ENCODE data around the gene PFDN5. TPM values are rescaled to one million over a fixed set of nuclear protein-coding genes. Genes with fewer than 3 reads are reported as not detected.

PFDN5 gene
- total RNA-seq, 1 experiment from 2014 or later: 288 TPM

DNA sequence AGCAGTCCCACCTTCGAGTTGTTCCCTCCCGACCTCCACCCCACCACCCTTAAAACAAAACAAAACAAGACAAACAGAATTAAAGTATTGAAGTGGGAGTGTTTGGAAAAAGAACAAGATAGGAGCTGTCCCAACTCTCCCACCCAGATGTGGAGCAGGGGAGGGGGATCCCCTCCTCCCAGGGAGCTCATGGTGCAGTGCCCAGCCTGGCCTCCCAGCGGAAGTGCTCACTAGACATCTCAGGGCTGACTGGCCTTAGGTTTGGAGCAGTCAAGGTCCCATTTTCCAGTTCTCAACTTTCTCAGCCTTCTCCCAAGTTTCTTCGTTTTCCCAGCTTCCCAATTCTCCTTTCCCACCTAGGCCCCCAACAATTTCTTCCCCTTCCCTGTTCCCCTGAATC, 37.9 kb downstream of the PFDN5 start:
- BruUV-seq (replicated peaks): no TSS peak
- no peaks in the 10 kb centered on the region for H3K36me3 ChIP-seq (ENCODE audit: insufficient read depth, low read length, poor library complexity, severe bottlenecking)
- TF ChIP-seq EZH2 (IDR thresholded peaks at IDR 0.05; ENCODE audit: borderline replicate concordance, low read depth, low read length, poor library complexity, severe bottlenecking): no peak
- TF ChIP-seq, protein P1, sequence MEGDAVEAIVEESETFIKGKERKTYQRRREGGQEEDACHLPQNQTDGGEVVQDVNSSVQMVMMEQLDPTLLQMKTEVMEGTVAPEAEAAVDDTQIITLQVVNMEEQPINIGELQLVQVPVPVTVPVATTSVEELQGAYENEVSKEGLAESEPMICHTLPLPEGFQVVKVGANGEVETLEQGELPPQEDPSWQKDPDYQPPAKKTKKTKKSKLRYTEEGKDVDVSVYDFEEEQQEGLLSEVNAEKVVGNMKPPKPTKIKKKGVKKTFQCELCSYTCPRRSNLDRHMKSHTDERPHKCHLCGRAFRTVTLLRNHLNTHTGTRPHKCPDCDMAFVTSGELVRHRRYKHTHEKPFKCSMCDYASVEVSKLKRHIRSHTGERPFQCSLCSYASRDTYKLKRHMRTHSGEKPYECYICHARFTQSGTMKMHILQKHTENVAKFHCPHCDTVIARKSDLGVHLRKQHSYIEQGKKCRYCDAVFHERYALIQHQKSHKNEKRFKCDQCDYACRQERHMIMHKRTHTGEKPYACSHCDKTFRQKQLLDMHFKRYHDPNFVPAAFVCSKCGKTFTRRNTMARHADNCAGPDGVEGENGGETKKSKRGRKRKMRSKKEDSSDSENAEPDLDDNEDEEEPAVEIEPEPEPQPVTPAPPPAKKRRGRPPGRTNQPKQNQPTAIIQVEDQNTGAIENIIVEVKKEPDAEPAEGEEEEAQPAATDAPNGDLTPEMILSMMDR (conservative IDR thresholded peaks at IDR 0.05; ENCODE audit: low read depth, low read length): no peak
- ChIA-PET CTCF (no interaction called here), POLR2A (ENCODE audit: low non-redundant PET) (no interaction called here)
- no peak for DNase-seq (ENCODE audit: low spot score)
- intact Hi-C loops (cut with micrococcal nuclease; ENCODE audit: unreplicated experiment): no loop called here
- no peaks in the 10 kb centered on the region for H3K27me3 ChIP-seq (replicated peaks; ENCODE audit: insufficient read depth, low read depth, low read length, poor library complexity)
- H3K4me3 ChIP-seq (ENCODE audit: low read depth, low read length, poor library complexity, severe bottlenecking): no peak overlapping the region
- H3K9me3 ChIP-seq (ENCODE audit: low read depth, low read length, poor library complexity, severe bottlenecking): no peaks in the 10 kb centered on the region
- H3K4me1 ChIP-seq (ENCODE audit: insufficient read depth, low read length, poor library complexity, severe bottlenecking): no peaks in the 10 kb centered on the region
- H3K27ac ChIP-seq (ENCODE audit: low read depth, low read length, poor library complexity, severe bottlenecking): no peak overlapping the region

DNA sequence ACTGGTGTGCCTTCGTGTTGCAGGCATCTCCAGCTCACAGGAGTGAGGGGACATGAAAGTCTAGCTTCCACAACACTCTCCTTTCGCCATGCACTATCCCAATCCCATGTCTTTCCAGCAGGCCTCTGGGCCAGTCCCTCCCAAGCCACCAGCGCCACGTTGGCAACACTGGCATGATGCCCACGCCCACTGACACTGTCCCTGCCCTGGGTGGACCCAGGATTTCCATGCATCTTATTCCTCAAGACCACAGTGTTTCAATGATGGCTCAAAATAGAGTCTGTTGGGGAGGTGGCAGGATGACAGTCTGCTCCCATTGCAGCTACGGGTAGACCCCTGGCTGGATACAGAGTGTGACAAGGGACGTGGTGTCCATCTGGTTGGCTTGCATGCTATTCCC, 38.5 kb downstream of the PFDN5 start:
- Histone ChIP-seq H3K27ac (ENCODE audit: low read depth, low read length, poor library complexity, severe bottlenecking) (no peak overlapping the region), H3K36me3 (ENCODE audit: insufficient read depth, low read length, poor library complexity, severe bottlenecking) (no peaks in the 10 kb centered on the region), H3K9me3 (ENCODE audit: low read depth, low read length, poor library complexity, severe bottlenecking) (no peaks in the 10 kb centered on the region), H3K4me1 (ENCODE audit: insufficient read depth, low read length, poor library complexity, severe bottlenecking) (no peaks in the 10 kb centered on the region), H3K4me3 (ENCODE audit: low read depth, low read length, poor library complexity, severe bottlenecking) (no peak overlapping the region), H3K27me3 (replicated peaks; ENCODE audit: insufficient read depth, low read depth, low read length, poor library complexity) (no peaks in the 10 kb centered on the region)
- ChIA-PET POLR2A (ENCODE audit: low non-redundant PET) (no interaction called here), CTCF (no interaction called here)
- no TSS peak for BruUV-seq (replicated peaks)
- DNase-seq (ENCODE audit: low spot score): no peak
- TF ChIP-seq, protein P1 (conservative IDR thresholded peaks at IDR 0.05; ENCODE audit: low read depth, low read length): no peak
- no peak for TF ChIP-seq EZH2 (IDR thresholded peaks at IDR 0.05; ENCODE audit: borderline replicate concordance, low read depth, low read length, poor library complexity, severe bottlenecking)
- intact Hi-C loops (cut with micrococcal nuclease; ENCODE audit: unreplicated experiment): no loop called here

DNA sequence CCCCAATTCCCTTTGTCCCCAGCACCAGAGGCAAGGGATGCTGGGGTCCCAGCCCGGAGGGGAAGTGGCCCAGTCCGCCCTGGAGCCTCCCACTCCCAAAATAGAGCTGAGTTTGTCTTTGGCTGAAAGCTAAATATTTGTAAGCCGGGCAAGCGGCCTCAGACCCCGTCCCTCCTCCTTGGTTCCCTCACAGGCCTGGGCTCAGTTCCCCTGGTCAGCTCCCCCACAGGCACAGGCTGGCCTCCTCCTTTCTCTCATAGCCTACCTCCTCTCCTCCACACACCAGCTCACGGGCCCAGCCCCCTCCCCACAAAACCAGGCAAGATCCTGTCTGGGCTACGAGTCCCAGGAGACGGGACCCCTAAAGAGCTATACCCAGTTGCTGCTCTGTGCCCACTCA, 39.5 kb downstream of the PFDN5 start:
- no TSS peak for BruUV-seq (replicated peaks)
- no peaks in the 10 kb centered on the region for H3K4me1 ChIP-seq (ENCODE audit: insufficient read depth, low read length, poor library complexity, severe bottlenecking)
- H3K27ac ChIP-seq (ENCODE audit: low read depth, low read length, poor library complexity, severe bottlenecking): no peak overlapping the region
- POLR2A ChIA-PET (ENCODE audit: low non-redundant PET): no interaction called here
- no peak for TF ChIP-seq EZH2 (IDR thresholded peaks at IDR 0.05; ENCODE audit: borderline replicate concordance, low read depth, low read length, poor library complexity, severe bottlenecking)
- TF ChIP-seq, protein P1 (conservative IDR thresholded peaks at IDR 0.05; ENCODE audit: low read depth, low read length): no peak
- CTCF ChIA-PET: interaction anchor here (1.2 to 1.3 kb wide), 2 partner anchors 10 to 13 kb away, joined by 4 to 8 read pairs; partner anchors contain the start of gene AAAS
- H3K9me3 ChIP-seq (ENCODE audit: low read depth, low read length, poor library complexity, severe bottlenecking): no peaks in the 10 kb centered on the region
- H3K4me3 ChIP-seq (ENCODE audit: low read depth, low read length, poor library complexity, severe bottlenecking): no peak overlapping the region
- intact Hi-C loops (cut with micrococcal nuclease; ENCODE audit: unreplicated experiment): no loop called here
- no peaks in the 10 kb centered on the region for H3K27me3 ChIP-seq (replicated peaks; ENCODE audit: insufficient read depth, low read depth, low read length, poor library complexity)
- H3K36me3 ChIP-seq (ENCODE audit: insufficient read depth, low read length, poor library complexity, severe bottlenecking): no peaks in the 10 kb centered on the region
- no peak for DNase-seq (ENCODE audit: low spot score)
